NOMO-1 (cell line): ENCODE results near the gene PTCD2.
"Not testable (repeated sequence)": the region's sequence is repeated elsewhere in the genome, so short reads cannot be mapped to it uniquely, and the experiment has no call there.

Source experiments
- DNase-seq, 2 experiments: peaks; one replicate each; lab custom pipeline; 2025; ENCODE audit not compliant: unreplicated experiment in 2 of 2; lab: John Stamatoyannopoulos, UW

PTCD2 gene

DNA sequence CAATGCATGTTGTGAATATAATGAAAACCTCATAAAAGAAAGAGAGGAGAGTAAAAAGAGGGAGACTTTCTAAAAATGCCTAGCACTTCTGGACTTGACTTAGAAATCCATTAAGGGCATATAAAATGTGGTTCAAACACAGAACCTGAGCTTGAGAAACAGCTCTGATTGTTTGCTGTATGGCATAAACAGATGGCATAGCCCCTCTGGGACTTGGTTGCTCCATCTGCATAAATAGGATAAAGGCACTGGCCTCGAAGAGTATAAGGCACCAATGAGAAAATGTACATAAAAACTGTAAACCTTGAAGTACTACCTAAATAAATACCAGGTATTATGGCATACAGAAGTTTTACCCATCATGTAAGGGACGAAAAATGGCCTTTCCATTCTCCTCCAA, 23.9 kb upstream of the PTCD2 start:
- DNase-seq: no peak

GRCh38 chr5:72298136-72298535, 22.0 kb upstream of the PTCD2 start:
- DNase-seq: not testable (repeated sequence)

GRCh38 chr5:72298711-72299110, 21.5 kb upstream of the PTCD2 start:
- DNase-seq: no peak

DNA sequence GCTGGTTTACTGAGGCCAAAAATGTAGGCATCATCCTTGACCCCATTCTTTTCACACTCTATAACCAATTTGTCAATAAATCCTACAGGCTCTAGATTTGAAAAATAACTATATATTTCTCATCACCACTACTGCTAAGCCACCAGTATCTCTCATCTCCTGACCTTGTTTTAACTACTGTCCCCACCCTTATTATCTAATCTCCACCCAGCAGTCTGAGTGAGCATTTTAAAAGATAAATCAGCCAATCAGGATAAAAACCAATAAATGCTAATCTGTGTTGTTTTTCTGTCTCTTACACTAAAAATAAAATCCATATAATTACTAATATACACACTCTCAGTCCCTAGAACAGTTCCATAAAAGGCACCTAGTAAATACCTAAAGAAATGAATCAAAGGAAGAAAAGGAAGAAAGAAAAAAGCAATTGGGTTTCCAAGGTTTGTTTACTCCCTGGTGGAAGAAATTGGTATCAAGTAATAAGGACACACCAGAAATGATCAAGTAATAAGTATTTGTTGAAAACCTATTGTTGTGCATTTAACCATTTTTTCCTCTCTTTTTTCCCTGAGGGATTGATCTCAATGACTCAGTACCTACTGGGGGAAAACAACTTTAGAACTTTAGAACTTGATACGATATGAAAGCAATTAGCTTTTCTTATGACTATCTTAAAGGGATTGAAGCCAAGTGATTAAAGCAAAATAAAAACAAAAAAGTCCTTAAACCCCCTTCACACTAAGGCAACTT, 19.4 kb upstream of the PTCD2 start:
- no peak for DNase-seq

DNA sequence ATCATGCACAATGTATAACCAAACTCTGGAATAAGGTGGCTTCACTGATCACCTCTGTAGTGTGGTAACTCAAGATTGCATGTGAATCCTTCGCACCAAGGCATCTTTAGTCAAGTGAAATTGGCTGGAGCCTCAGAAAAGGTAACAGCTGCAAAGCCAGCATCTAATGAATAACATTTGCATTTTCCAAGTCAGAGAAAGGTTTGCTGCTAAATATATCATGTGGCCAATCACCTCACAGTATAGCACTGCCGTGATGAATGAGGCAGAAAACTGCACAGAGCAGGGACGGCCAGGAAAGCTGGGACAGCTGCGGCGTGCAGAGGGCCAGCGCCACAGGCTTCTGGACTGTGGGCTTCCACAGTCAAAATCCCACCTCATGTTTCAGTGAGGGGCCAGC, 18.6 kb upstream of the PTCD2 start:
- no peak for DNase-seq

DNA sequence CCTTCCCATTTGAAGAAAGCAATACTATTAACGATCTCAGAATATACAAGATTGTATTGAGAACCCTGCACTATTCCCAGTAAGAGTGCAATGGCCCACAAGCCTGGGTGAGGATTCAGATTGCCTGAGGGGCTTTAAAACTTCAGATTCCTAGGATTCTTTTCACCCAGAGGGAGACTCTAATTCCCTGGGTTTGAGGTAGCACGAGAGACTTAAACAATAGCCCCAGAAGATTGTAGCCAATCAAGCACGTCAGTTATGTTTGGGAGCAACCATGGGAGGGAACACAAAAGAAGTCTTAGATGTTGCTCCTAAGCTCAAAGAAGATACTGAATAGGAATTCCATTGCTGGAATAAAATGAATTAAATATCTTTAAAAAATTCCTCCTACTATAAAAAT, 18.0 kb upstream of the PTCD2 start:
- no peak for DNase-seq

DNA sequence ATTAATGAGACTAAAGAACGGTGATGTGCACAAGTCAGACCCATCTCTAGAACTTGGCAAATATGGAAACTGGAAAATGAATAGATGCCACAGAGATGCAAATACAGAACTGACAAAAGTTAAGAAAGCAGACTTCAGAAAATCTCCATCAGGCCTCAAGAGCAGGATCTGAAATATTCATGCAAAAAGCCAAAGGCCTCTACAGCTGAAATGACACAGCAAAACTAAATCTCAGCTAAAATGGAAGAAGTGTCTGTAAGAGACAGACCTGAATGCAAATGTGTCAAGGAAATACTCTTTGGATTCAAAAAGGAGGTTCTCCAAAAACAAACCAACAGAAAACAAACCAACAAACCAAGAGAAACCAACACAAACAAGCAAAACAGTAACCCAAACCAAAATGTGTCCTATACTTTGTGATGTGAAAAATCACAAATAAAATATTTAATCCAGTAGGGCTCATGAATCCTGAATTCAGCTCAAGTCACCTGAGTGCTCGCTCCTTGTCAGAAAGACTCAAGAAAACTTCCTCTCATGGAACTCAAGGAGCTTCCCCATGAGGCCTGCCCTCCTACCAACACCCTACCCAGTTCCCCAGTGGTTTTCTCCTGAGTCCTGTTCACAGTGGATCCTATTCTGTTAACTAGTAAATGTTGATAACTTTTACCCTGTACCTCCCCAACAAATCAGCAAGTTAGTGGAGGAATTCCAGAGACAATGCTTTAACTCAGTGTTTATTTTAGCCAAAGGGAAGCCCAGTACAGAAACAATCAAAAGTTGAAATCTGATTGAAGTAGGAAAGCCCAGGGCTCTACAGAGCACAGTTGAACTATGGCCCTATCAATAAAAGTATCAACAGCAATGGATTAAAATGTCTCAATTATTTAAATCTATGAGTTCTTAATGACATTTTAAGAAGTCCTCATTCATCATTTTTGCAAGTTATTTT, 14.7 kb upstream of the PTCD2 start:
- no peak for DNase-seq

DNA sequence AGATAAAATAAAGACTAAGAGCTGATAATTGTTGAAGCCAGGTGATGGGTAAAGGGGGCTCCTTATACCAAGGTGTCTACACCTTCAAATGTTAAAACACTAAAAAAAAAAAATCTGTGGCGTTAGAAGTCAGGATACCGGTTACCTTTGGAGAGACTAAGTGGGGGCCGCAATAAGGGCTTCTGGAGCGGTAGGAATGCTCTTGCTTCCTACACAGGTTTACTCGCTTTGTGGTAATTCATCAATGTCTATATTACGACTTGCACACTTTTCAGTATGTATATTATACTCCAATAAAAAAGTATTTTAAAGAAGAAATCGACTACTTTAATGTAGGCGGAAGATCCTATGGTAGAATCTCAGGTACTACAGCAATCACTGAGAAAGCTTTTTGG, 12.6 kb upstream of the PTCD2 start:
- no peak for DNase-seq

DNA sequence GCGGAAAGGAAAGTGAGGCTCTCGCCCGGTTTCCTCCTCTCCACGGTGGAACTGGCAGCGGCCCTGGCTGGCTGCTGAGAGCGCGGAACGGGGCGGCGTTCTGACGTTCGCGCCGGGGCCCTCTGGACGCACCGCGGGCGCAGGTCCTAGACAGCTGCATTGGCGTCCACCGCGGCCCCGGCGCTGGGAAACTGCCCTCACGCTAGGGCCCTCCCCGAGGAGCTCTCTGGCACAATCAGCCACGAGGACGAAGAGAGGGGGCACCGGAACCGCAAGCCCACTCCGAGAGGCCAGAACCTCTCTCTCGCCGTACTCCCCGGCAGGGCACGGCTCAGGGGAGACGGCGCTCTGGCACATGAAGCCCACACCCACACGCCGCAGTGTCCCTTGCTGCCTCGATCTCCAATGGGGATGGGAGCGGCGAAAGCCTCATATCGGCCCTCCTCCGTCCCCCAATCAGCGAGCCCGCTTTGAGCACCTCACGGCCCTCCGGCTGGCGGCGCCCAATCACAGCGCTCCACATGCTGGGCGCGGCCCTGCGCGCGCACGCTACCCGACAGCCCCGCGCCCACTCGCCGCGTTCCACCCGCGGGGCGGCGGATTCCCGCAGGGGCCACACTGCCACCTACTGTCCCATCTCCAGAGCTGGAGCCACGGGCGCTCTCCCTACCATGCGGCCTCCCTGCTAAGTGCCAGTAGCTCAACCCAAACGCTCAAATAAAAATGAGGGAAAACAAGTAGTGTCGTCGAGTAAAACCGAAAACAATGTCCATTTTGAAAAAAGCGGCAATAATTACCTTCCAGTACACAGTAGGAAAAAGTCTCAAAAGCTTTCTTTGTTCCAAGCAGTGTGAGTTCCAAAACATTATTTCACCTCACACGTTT, 12.0 kb upstream of the PTCD2 start:
- DNase-seq: peak; percentile 97 to 98

GRCh38 chr5:72308853-72309191, 11.4 kb upstream of the PTCD2 start:
- no peak for DNase-seq

DNA sequence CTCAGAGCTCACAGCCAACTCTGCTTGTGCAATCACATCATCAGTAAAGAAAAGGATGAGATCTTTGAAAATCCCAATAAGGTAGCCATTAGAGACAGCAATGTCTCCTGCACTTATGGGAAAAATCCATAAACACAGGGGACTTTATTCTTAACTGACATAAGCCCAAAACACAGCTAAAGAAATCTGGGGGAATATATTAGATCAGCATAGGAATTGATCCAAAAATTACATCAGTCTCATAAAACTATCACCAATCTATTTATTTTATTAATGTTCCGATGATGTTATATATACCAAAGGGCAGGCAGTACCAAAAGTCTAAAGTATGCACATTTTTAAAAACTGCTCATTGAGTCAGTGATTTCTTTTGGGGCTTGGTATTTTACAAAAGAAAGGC, 7.0 kb upstream of the PTCD2 start:
- no peak for DNase-seq

DNA sequence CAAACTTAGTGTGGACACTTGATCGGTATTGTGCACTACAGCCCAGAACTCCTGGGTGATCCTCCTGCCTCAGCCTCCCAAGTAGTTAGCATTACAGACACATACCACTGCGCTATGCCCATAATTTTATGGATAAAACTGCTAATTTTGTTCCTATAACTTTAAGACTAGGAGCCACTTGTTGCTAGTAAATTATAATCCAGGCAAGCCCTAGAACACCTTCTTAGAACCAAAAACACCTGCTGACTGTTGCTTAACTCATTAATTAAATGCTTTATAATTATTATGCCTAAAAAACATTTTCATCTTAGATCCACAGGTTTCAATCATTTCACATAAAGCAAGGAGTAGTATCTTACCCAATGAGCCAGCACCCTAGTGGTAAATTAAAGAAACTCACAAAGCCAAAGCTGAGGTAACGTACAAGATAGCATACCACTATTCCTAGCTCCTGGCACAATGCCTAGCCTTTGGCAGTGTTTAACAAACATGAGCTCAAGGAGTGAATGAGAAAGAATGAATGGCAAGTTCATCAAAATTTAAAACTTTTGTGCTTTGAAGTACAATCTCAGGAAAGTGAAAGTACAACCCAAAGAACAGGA, 5.5 kb upstream of the PTCD2 start:
- DNase-seq: no peak

GRCh38 chr5:72319435-72319975, 668 bp upstream of the PTCD2 start:
- not testable (repeated sequence) for DNase-seq

- DNase-seq: no peak
Measured at GRCh38 chr5:72324189-72324825, 4.1 kb downstream of the PTCD2 start.

GRCh38 chr5:72325566-72326305, 5.6 kb downstream of the PTCD2 start:
- no peak for DNase-seq

DNA sequence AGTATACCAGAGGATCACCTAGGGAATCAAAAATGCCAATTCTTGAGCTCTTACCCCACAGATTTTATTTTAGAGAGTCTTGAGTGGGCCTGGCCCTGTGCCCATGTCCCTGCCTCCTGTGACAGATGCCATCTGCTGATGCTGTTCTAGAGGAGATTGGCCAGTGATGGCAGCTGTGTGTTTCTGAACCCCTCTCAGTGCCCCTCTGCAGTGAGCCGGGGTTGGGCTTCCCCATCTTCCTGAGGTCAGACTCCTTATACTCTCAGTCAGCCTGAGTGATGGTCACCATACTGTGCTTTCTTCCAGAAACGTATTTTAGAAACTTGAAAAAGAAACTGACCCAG, 6.1 kb downstream of the PTCD2 start:
- DNase-seq: no peak

DNA sequence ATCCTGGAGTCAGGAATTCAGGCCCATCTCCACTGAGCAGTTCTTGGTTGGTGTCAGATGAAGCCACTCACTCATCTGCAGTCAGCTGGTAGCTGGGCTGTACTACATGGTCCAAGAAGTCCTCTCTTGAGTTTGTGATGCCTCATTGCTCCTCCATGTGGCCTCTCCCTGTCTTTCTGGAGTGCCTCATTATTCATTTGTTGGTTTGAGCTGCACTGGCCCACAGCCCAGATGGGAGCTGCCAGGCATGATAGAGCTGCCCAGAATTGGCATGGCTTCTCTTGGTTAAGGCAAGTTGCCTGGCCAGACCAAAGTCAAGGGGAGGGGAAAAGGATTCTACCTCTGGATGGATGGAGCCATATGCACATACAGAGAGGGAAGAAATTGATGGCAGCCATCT, 8.0 kb downstream of the PTCD2 start:
- DNase-seq: no peak

- no peak for DNase-seq
Measured at GRCh38 chr5:72330712-72331111, 10.5 kb downstream of the PTCD2 start.

DNA sequence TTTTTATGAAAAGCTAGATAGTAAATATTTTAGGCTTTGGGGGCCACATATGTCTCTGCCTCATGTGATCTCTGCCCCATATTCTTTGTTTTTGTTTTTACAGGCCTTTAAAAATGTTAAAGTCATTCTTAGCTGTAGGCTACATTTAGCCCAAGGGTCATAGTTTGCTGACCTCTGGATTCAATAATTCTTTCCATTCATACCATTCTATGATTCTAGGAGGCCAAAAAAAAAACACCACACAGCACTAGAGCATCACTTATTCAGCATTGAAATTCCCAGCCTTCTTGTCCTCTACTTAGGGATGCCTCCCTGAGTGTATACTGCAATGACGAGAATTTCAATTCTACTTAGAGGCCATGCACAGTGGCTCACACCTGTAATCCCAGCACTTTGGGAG, 17.0 kb downstream of the PTCD2 start:
- no peak for DNase-seq
